DND-41 (cell line): Measurements from ENCODE around the gene NUCKS1.

Experiments used
- ATAC-seq: fragments of 200-7000 bp; cut with Tn5 transposase; 3 replicates; pipeline ENCODE4 v1.9.1; 2021; ENCODE audit warnings: low read depth; ENCODE audit not compliant: insufficient read depth
- DNase-seq: peaks from one replicate; pipeline ENCODE4 v3.0.0-alpha.2; 2020
- H2AFZ ChIP-seq: 2 replicates; pipeline ENCODE4 v1.6.0; 2012; ENCODE audit warnings: low read depth, low read length
- H3K27ac ChIP-seq: 2 replicates; pipeline ENCODE4 v1.5.1; 2012; ENCODE audit warnings: low read length, inconsistent platforms
- H3K27me3 ChIP-seq: fragments of 200-600 bp; sonication (generic); 2 replicates; pipeline ENCODE4 v1.6.0; 2012; ENCODE audit warnings: low read length, mild to moderate bottlenecking, inconsistent platforms; ENCODE audit not compliant: insufficient read depth, poor library complexity
- H3K36me3 ChIP-seq: 2 replicates; pipeline ENCODE4 v1.5.1; 2012; ENCODE audit warnings: low read length, inconsistent platforms; ENCODE audit not compliant: insufficient read depth
- H3K4me1 ChIP-seq: 2 replicates; pipeline ENCODE4 v1.5.1; 2012; ENCODE audit warnings: mild to moderate bottlenecking, low read length; ENCODE audit not compliant: insufficient read depth
- H3K4me2 ChIP-seq: 2 replicates; pipeline ENCODE4 v1.6.0; 2012; ENCODE audit warnings: mild to moderate bottlenecking, moderate library complexity, low read length, inconsistent platforms; ENCODE audit not compliant: insufficient read depth
- H3K4me3 ChIP-seq, 2 experiments: fragments of 200-600 bp in 1 of 2; shearing (Covaris generic) in 1 of 2; 2 replicates each; pipeline ENCODE4 v1.5.1; 2012 to 2016; ENCODE audit warnings: inconsistent platforms in 2 of 2, low read length in 2 of 2, mild to moderate bottlenecking in 2 of 2, low read depth in 1 of 2, moderate library complexity in 1 of 2
- H3K79me2 ChIP-seq: 2 replicates; pipeline ENCODE4 v1.6.0; 2012; ENCODE audit warnings: low read length, inconsistent platforms; ENCODE audit not compliant: insufficient read depth
- H3K9ac ChIP-seq: 2 replicates; pipeline ENCODE4 v1.6.0; 2012; ENCODE audit warnings: low read depth, mild to moderate bottlenecking, inconsistent platforms, low read length, moderate library complexity
- H3K9me3 ChIP-seq: 2 replicates; pipeline ENCODE4 v1.5.1; 2012; ENCODE audit warnings: low read length, moderate library complexity, mild to moderate bottlenecking, inconsistent platforms; ENCODE audit not compliant: insufficient read depth, severe bottlenecking
- H4K20me1 ChIP-seq: 2 replicates; pipeline ENCODE4 v1.6.0; 2012; ENCODE audit warnings: low read length; ENCODE audit not compliant: insufficient read depth
- CTCF ChIP-seq: IDR thresholded peaks from 2 replicates; pipeline ENCODE4 v1.5.1; 2012; ENCODE audit warnings: borderline replicate concordance, low read length, moderate library complexity, mild to moderate bottlenecking; ENCODE audit not compliant: poor library complexity, severe bottlenecking; ENCODE audit errors: extremely low read depth
- EZH2 ChIP-seq: IDR thresholded peaks from 3 replicates; pipeline ENCODE4 v1.6.1; 2012; ENCODE audit warnings: borderline replicate concordance, low read depth, mild to moderate bottlenecking, moderate library complexity, low read length, inconsistent platforms; ENCODE audit not compliant: severe bottlenecking

NUCKS1 gene

GRCh38 chr1:205749234-205750137, 496 bp downstream of the NUCKS1 start:
- no peak overlapping the region for H2AFZ ChIP-seq
- peaks cover 44% of the 10 kb centered on the region for H3K36me3 ChIP-seq
- peaks cover 53% of the 10 kb centered on the region for H3K4me1 ChIP-seq
- no peaks in the 10 kb centered on the region for H3K27me3 ChIP-seq
- H3K9me3 ChIP-seq = no peaks in the 10 kb centered on the region
- TF ChIP-seq CTCF (peak; percentile 20), EZH2 (no peak)
- ATAC-seq (peak; percentile 78), DNase-seq (peak; percentile 98)
- peak overlapping the region; percentile 67 to 82; a peak in 3 of 4 replicates for H3K4me3 ChIP-seq
- peak overlapping the region; percentile 76 for H3K9ac ChIP-seq
- H4K20me1 ChIP-seq = peaks cover 49% of the 10 kb centered on the region
- peaks cover 53% of the 10 kb centered on the region for H3K79me2 ChIP-seq
- peak overlapping the region; percentile 90 for H3K27ac ChIP-seq
- peak overlapping the region; percentile 76 for H3K4me2 ChIP-seq

DNA sequence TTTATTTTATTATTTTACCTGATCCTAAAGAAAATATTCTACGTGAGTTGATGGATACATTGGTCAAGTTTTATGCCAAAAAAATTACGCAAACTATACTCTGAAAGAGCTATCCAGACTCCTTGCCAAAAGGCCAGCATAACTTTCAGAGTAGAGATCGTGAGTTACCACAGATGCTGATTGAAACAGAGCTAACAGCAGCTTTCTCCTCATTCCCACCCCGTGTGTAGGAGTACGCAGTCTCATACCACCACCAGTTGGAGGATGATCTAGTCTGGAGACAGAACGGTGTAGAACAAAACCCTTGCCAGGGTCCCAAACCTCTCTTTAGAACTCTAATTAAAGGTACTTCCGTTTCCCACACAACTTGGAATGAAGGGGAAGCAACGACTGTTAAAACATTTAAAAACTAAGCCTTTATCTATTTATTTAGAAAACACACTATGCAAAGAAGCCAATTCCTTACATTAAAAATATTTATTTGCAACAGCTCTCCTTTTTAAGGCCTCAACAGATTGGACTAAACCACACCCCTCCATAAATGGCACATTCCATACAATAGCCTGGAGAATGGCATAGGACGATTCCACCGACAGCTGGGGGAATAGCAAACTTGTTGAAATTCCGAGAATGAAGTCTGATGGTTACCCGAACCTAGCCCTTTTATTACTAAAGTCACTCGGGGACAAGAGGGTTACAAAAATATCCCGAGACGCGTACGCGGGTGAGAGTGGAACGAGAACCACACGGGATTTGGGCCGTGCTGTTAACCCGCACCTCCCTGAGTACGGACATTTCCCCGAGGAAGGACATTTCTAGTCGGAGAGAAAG, 1.4 kb downstream of the NUCKS1 start:
- peak; percentile 3 for ATAC-seq
- H3K9me3 ChIP-seq = no peaks in the 10 kb centered on the region
- peaks cover 61% of the 10 kb centered on the region for H3K4me1 ChIP-seq
- peak overlapping the region; percentile 76 for H3K9ac ChIP-seq
- peak overlapping the region; percentile 67 to 82 for H3K4me3 ChIP-seq
- no peaks in the 10 kb centered on the region for H3K27me3 ChIP-seq
- H3K79me2 ChIP-seq = peaks cover 62% of the 10 kb centered on the region
- H4K20me1 ChIP-seq = peaks cover 57% of the 10 kb centered on the region
- H3K36me3 ChIP-seq = peaks cover 51% of the 10 kb centered on the region
- H3K27ac ChIP-seq = peak overlapping the region; percentile 63
- DNase-seq = peak; percentile 34
- TF ChIP-seq CTCF (no peak), EZH2 (no peak)
- no peak overlapping the region for H2AFZ ChIP-seq
- peak overlapping the region; percentile 76 for H3K4me2 ChIP-seq

- peaks cover 79% of the 10 kb centered on the region for H3K79me2 ChIP-seq
- TF ChIP-seq EZH2 = no peak
- no peak for TF ChIP-seq CTCF
- peak overlapping the region; percentile 67 to 82; a peak in 2 of 4 replicates for H3K4me3 ChIP-seq
- H3K4me1 ChIP-seq = peaks cover 63% of the 10 kb centered on the region
- H3K9ac ChIP-seq = peak overlapping the region; percentile 76
- H2AFZ ChIP-seq = no peak overlapping the region
- no peak overlapping the region for H3K27ac ChIP-seq
- H4K20me1 ChIP-seq = peaks cover 73% of the 10 kb centered on the region
- H3K9me3 ChIP-seq = no peaks in the 10 kb centered on the region
- no peak for DNase-seq
- H3K27me3 ChIP-seq = no peaks in the 10 kb centered on the region
- no peak for ATAC-seq
- H3K36me3 ChIP-seq = peaks cover 65% of the 10 kb centered on the region
- H3K4me2 ChIP-seq = peak overlapping the region; percentile 76
Measured at GRCh38 chr1:205746757-205747412, 3.1 kb downstream of the NUCKS1 start.
